NCI-H1930 (cell line): ENCODE results near the gene IL17A.

Experiments used
- DNase-seq, 2 experiments: peaks; one replicate each; lab custom pipeline; 2025; lab: John Stamatoyannopoulos, UW

IL17A gene

DNA sequence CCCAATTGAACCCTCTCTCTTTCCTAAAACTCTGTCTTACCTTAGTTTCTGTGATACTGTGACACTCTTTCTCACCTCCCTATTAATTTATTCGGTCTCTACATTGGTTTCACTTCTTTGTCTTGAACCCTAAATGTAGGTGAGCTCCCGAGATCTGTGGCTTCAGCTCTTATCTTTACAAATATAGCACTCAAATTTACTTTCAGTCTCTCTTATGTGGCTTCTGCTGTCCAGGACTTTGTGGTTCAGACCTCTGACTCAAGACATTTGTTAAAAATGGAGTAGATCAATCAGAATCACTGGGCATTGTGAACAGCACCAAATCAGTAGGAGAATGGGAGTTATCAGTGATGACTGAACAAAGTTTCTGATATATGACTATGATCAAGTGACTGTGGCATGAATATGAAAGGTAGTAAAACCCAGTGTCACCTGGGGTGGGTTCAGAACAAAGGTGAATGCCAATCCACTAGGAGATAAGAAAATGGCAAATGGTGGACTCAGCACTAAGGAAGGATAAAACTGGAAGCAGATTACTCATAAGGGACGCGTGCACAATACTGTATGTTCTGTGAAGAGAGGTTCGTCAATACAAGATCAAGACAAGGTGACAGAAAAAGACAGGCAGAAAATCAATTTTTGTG, 30.9 kb downstream of the IL17A start:
- DNase-seq: no peak

DNA sequence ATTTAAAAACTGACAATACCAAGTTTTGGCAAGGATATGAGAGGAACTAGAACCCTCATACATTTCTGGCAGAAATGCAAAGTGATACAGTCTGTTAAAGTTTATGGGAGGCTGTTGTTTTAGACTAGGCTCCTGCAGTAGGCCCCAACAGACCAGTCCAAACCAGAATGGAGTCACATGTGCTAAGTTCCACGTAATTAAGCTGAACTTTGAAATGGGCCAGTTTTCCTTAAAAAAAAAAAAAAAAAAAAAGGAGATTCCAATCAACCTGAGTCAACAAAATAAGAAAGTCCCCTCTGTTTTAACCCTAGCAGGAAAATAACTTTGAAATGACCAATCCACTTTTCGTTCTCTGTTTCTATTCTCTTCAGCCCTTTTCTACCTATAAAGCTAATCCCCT, 31.6 kb downstream of the IL17A start:
- DNase-seq: no peak

DNA sequence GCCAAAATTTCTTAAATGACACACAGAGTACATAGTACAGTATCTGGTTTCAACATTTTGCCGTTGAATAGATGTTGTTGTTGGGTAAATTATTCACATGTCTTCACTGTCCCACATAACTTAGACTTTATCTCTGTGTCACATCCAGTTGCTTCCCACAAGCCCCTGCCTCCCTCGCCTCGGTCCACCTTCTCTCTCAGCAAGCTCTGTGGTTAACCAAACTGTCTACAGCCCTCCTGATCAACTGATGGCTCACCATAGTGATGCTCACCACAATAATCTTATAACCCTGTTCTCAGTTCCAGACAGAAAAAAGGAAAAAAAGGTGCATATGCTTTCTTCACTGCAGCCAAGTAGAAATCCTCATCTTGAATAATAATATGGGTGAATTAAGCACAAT, 35.1 kb downstream of the IL17A start:
- no peak for DNase-seq

DNA sequence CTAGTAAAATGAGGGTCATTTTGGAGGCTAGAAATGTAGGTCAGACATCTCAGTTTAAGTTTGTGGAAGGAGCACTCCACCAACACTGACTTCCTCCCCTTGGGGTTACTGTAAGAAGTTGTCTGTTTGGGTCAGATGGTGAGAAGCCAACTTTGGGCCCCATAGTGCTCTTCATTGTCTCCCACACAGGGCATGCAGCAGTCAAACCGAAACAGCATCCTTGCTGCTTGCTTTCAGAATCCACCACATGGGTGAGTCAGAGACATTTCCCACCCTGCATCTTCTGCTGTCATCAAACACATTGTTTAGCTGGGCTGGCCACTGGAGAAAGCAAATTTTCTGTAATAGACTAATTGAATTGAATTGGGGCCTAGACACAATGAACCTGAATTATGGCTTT, 41.3 kb downstream of the IL17A start:
- no peak for DNase-seq

DNA sequence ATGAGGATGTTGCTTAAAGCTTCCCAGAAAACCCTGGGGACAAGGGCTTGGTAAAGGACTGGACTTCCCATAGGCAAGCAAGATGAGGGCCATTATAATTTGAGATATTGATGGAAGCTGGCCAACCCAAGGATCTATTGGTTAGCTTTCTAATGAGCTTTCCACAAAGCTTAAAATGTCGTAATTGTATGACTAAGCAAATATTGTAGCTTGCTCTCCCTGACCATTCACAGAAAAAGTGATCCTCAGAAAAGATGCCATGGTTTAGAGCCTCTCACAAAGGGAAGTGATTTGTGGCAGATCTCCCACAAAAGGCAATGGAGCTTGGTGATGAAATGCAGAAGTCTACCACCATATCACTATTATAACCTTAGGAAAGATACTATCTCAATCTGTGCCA, 44.5 kb downstream of the IL17A start:
- DNase-seq: no peak

DNA sequence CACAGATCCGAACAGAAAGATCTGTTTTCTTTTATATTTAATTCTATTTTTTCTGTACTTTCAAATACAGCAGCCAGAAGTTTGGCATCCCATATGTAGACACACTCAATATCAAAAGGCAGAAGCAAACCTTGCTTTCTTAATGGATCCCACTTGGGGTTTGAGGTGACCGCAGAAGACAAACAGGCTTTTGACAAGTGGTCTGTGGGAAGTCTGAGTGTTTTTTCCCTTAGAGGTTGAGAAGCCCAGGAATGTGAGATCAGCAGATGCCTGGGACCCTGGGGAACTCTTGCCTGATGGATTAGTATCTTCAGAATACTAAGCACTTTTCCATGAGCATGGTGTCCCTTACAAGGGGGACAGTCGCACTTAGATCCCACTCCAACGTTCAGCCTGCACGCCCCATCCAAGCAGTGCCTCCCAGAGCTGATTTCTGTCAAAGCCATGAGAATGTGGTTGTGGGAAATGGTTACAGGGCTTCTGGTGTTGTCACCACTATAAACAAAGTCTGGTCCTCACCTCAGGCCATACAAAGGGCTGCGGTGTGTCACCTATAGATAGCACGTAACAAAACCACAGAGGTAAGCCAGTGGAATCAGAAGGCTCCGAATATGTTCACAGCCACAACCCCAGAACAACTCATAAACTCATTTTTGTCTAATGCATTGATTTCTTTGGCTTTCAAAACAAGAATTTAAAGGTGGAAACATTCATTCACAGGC, 45.4 kb downstream of the IL17A start:
- no peak for DNase-seq

DNA sequence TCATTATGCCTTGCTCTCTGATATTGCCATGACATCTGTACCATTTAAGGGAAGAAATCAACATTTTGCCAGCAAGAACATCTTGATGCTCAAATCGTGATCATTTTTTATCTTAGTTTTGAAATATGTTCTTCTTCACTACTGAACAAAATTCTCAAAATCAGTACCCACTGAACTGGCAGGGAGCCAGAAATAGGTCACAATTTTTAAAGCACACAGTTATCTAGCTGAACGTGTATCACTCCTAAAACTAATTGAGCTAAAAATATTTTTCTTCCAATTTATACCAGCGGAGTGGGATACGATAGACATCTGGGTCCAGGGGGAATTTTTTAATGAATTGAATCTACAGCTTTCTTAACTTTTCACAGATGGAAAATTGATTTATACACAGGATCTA, 46.8 kb downstream of the IL17A start:
- DNase-seq: no peak

DNA sequence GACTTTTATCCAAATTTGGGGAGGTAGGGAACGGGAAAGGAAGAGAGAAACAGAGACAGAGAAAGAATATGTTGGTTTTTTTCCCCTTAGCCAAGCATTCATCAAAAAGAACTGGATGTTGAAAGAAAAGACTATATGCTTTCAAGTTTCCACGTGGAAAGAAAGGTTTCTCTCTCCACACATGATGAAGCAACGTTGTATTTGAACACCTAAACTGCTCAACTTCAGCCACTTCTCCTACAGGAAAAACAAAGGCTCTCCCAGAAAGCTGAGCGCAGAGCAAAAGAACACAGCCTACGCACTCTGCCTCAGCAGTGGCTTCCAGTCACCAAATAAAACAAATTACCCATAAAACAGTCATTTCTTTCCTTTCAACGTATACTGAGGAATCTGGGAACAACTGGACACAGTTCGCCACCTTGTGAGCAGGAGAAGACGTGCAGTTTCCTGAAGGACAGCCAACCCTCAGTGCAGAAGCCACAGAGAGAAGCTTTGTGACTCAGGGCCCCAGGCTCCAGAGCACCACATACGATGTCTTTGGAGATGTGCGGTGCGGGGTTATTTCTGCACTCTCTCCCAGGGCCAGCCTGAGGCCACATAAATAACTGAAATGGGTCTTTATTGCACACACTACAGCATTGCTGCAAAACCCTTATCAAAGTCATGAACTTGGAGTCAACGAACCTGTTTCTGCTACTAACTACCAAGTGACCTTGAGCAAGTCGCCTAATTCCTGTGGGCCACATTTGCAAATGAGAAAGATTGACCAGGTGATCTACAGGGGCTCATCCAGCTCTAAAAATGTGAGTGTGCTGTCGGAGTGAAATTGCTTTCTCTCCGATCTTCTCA, 48.0 kb downstream of the IL17A start:
- peak in 1 of 2 experiments; percentile 21 for DNase-seq
